Measurements from ENCODE around the gene TK2.
"Not testable (repeated sequence)": the region's sequence is repeated elsewhere in the genome, so short reads cannot be mapped to it uniquely, and the experiment has no call there.

The TK2 gene

GRCh38 chr16:66465946-66466345 is 84.0 kb downstream of the TK2 start:
- DNase-seq = not testable (repeated sequence)

GRCh38 chr16:66462912-66463311 is 87.0 kb downstream of the TK2 start:
- DNase-seq = no peak

- DNase-seq = no peak
Measured at GRCh38 chr16:66460703-66461102, 89.2 kb downstream of the TK2 start.

GRCh38 chr16:66459878-66460277 is 90.0 kb downstream of the TK2 start:
- DNase-seq = no peak

- no peak for DNase-seq
Measured at GRCh38 chr16:66458853-66459252, 91.1 kb downstream of the TK2 start.

GRCh38 chr16:66458292-66458691 is 91.6 kb downstream of the TK2 start:
- no peak for DNase-seq
